ENCODE measurements around the gene FAS.

The FAS gene

DNA sequence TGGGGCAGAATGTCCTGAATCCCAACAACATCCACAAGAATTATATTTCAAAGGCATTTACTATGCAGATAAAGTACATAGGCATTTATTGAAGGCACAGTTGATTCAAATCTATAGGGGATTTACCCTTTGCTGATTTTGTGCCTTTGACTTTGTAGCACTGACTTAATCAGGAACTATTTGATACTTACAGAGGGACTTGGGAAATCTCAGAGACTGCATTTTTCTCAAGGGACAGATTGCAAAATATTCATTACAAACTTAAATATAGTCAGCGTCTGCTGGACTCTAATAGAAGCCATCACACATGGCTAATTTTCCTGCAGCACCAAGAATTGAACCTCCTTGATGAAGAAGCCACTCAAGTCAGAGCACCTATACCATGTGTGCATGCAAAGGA lies 44.9 kb downstream of the FAS start:
- DNase-seq (ENCODE audit: low spot score) (no peak), FAIRE-seq (no peak)

DNA sequence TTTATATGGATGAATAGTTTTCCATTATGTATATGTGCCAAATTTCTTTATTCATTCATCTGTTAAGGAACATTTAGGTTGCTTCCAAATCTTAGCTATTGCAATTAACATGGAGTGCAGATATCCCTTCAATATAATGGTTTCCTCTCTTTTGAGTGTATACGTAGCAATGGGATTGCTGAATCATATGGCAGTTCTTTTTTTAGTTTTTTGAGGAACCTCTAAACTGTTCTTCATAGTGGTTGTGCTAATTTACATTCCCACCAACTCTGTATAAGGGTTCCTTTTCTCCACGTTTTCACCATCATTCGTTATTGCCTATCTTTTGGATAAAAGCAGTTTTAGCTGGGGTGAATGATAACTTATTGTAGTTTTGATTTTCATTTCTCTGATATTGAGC lies 46.5 kb downstream of the FAS start:
- DNase-seq (ENCODE audit: low spot score) (no peak), FAIRE-seq (no peak)

DNA sequence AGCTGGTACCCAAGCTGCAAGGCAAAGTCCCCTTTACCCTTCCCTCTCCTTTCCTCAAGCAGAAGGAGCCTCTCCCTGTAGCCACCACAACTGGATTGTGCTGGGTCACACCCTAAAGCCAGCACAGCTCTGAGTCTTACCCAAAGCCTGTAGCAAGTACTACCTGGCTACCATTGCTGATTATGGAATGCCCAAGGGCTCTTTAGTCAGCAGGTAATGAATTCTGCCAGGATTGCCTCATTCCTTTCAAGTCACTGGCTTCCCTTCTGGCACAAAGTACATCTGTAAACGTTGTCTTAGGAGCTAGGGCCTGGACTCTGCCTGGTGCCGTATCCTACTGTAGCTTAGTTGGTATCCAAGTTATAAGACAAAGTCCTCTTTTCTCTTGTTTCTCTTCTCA lies 52.0 kb downstream of the FAS start:
- FAIRE-seq: no peak
- no peak for DNase-seq (ENCODE audit: low spot score)

GRCh38 chr10:89043052-89043451 lies 52.5 kb downstream of the FAS start:
- DNase-seq (ENCODE audit: low spot score) (no peak), FAIRE-seq (no peak)

DNA sequence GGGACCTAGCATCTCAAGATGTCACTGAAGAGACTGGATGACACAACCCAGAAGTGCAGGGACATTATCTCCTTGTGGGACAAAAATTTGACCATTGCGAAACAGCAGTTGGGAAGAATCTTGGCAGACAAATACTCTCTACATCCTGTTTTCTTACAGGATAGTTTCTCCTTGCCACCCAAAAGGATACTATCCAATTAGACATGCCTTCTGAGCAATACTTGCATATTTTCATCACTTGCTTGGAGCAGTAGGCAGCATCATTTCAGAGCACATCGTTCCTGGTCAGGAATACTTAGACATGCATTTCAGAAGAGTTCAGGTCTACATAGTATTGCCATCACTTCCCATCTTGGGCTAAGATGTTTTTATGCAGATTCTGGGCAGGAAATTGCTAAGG lies 56.8 kb downstream of the FAS start:
- FAIRE-seq (no peak), DNase-seq (ENCODE audit: low spot score) (no peak)

- FAIRE-seq: no peak
- DNase-seq (ENCODE audit: low spot score): no peak
These were observed 61.0 kb downstream of the FAS start for GRCh38 chr10:89051593-89051992.

DNA sequence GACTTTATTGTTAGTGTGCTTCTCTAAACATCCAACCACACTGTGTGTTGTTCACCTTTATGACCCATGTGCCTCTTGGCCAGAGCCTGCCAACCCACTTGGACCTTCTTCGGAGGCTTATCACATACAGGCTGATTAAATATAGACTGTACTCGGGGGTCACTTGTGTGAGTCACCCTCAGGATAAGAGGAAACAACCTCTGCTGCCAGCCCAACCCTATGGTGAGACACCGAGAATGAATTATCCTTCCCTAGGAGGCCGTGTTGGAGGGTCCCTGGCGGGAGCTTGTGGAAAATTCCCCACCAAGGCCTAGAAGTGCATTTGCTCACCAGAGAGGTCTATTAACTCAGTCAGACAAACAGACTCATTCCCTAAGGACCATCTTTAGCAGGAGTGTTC lies 63.0 kb downstream of the FAS start:
- DNase-seq (ENCODE audit: low spot score) (no peak), FAIRE-seq (no peak)

DNA sequence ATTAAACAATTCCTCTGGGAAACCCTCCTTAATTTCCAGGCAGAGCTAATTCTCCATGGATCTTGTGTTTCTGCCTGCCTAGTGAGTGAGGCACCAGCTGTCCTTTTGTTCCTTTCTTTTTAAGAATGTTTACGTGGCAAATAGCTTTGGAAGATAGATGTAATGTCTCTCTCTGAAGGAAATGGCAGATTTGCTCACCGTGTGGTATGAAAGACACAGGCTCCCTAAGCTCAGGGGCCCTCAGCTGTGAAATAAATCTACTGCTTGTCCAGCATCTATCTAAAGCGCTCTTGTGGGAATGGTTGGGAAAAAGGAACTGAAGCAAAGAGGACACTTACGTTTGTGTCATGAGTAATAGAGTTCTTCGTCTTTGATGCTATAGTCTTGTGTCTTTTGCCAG lies 64.6 kb downstream of the FAS start:
- DNase-seq (ENCODE audit: low spot score) (no peak), FAIRE-seq (no peak)

DNA sequence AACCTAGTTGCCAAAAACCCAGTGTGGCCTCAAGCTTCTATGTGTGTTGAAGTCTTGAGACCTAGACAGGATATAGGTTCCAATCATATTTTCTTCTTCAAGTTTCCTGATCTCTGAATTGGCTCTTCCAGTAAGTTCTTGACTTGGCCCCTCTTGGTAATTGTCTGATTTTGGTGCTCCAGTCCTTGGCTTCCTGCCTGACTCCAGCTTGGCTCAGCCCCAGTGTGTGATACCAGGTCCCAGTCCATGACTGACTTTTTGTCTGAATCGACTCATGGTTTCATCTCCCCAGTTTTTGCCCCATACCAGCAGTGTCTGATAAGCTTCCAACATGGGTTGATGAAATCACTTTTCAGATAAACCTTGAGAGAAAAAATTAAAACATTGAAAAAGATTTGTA lies 72.3 kb downstream of the FAS start:
- DNase-seq (ENCODE audit: low spot score) (no peak), FAIRE-seq (no peak)

DNA sequence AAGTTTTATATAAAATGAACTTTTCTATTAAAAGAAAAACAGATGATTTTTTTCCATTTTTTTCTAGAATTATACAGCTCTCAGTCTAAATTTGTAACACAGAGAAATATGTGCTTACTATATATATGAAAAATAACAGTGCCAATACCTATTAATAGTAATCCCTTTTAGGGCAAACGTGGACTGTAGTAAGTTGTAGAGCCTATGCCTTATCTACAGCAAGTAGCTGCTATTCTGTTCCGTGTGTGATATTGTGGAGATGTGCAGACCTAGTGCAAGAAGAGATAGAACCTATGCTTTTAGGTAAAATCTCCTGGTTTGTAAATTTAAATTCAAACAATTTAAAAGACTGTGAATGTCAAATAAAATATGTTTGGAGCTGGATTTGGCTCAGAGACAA lies 72.9 kb downstream of the FAS start:
- no peak for FAIRE-seq
- DNase-seq (ENCODE audit: low spot score): no peak

DNA sequence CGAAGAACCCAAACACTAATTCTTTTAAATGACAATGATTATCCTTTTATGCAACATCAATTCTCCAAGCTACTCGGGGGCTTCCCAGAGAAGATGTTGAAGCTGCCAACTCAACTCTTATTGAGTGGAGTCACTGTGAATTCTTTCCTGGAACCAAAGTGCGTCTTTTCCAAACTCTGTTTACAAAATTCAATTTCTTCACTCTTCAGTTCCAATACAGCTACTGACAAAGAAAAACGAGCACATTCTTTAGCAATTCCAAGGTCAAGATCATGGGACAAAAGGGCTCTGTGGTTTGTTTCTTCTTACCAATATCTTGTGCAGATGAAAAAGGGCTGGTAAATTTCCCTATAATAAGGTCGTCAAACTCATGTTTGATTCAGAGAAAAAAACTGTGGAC lies 74.2 kb downstream of the FAS start:
- FAIRE-seq: no peak

More for the DNA sequence above, 74.2 kb downstream of the FAS start:
- DNase-seq (ENCODE audit: low spot score): no peak
